ENCODE measurements around the gene CTDNEP1. TPM values are rescaled to one million over a fixed set of nuclear protein-coding genes. Genes with fewer than 3 reads are reported as not detected.

The CTDNEP1 gene
- total RNA-seq, 1 donor from 2014 or later: 181 TPM

DNA sequence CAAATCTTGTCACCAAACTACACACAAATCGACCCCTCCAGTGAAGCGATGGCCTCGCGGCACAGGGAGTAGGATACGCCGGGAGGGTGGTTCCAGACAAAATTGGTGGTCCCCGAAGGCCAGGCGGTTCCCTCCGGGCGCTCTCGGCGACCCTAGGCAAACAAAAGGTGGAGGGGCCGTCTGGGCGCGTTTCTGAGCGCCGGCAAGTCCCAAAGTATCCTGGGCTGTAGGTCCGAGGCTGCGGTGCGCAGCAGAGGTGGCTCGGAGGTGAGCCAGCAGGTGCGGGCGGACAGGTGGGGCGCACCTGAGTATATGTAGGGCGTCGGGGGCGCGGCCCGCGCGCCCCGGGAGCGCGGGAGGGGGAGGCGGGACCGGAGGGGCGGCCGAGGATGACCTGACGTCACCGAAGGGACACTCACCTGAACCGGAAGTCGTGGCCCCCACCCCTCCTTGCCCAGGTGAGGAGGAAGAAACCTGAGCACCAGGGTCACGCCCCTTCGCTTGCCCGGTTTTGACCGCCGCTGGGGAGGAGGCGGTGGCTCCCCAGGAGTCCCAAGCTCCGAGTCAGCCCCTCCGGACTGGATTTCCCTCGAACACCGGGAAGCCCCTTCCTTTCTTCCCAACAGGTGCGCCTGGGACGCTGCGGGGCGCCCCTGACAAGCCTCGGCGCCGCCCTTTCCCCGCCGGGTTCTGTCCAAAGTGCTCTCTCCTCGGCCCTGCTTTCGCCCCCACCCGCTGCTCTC is 10.8 kb upstream of the CTDNEP1 start, which contains the start of gene CLDN7:
Gene CLDN7 (minus strand): TSS at position 287 of the 743 bp plus-strand sequence. CDS start 435 bp downstream, outside the sequence.
- intact Hi-C loops (cut with micrococcal nuclease): no loop called here
- no peaks in the 10 kb centered on the region for H3K9me3 Mint-ChIP-seq

DNA sequence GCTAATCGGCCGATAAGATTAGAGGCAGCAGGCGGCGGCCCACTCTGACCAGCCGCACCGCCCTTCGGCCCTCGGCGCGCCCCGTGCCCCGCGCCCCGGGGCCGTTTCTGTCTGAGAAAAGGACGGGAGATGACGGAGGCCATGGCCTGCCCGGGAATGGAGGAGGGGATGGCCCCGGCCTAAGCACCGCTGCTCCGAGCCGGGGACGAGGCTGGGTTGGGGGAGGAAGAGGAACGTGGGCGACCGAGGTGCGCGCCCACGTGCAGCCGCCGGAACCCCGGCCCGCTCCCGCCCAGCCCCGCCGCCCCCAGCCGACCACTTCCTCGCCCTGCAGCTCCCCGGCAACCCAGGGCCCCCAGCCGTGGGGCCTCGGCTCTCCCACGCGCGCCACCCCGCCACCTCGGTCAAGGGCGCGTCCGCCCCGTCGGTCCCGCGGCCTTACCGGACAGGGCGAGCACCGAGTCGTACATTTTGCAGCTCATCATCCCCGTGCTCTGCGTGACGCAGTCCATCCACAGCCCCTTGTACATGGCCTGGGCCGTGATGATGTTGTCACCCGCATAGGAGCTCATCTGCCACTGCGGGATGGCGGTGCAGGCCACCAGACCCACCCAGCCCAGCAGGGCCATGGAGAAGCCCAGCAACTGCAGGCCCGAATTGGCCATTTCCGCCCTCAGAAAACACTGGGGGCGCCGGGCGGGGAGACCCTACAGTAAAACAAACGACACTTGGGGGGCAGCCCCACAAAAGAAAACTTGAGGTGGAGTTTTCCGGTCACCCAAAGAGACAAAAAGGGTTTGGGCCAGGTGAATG is 10.1 kb upstream of the CTDNEP1 start:
- Mint-ChIP-seq H3K4me1 (ENCODE audit: low read depth) (peaks cover 16% of the 10 kb centered on the region), H3K4me3 (ENCODE audit: low read depth) (peak overlapping the region; percentile 62), H3K27me3 (ENCODE audit: low read depth) (peaks cover 26% of the 10 kb centered on the region), H3K27ac (peak overlapping the region; percentile 55), H3K9me3 (no peaks in the 10 kb centered on the region), H3K36me3 (ENCODE audit: low read depth) (peaks cover 24% of the 10 kb centered on the region)
- intact Hi-C loops (cut with micrococcal nuclease): no loop called here
- no peak for DNase-seq (ENCODE audit: low spot score)

More for the DNA sequence above, 10.8 kb upstream of the CTDNEP1 start, which contains the start of gene CLDN7:
- no peak for DNase-seq (ENCODE audit: low spot score)
- peaks cover 29% of the 10 kb centered on the region for H3K27me3 Mint-ChIP-seq (ENCODE audit: low read depth)
- peak within 1 kb of the TSS; percentile 55 for H3K27ac Mint-ChIP-seq
- H3K36me3 Mint-ChIP-seq (ENCODE audit: low read depth): peaks cover 16% of the 10 kb centered on the region
- peaks cover 16% of the 10 kb centered on the region for H3K4me1 Mint-ChIP-seq (ENCODE audit: low read depth)
- H3K4me3 Mint-ChIP-seq (ENCODE audit: low read depth): peak within 1 kb of the TSS; percentile 62

DNA sequence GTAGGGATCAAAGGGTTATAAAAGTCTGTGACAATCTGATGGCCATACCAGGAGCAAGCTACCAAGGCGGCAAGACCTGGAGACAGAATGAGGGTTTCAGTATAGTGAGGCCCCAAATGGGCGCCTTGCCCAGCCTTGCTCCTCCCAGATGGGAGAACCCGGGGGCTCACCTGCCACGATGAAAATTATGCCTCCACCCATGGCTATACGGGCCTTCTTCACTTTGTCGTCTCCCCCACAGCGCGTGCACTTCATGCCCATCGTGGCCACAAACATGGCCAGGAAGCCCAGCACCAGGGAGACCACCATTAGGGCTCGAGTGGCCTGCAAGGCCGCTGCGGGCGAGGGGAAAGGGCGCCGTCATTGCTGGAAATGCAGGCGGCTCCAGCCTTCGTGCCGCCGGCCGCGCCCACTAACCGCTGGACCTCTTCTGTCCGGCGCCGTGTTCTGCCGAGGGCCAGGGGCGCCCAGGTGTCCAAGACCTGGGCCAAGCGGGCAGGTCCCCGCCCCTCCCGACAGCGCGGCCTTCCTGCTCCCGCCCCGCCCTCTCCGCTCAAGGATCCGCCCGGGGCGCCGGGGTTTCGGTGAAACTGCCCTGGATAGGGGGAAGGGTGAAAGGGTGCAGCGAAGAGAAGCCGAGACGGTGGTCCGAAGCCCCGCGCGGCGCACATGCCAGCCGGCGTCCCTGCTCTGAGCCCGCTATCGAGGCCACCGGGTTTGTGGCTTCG is 9.3 kb upstream of the CTDNEP1 start:
- Mint-ChIP-seq H3K36me3 (ENCODE audit: low read depth) (peaks cover 28% of the 10 kb centered on the region), H3K9me3 (no peaks in the 10 kb centered on the region), H3K27ac (no peak overlapping the region), H3K27me3 (ENCODE audit: low read depth) (peaks cover 25% of the 10 kb centered on the region), H3K4me1 (ENCODE audit: low read depth) (peaks cover 16% of the 10 kb centered on the region), H3K4me3 (ENCODE audit: low read depth) (peak overlapping the region; percentile 26)
- intact Hi-C loops (cut with micrococcal nuclease): no loop called here
- DNase-seq (ENCODE audit: low spot score): no peak

DNA sequence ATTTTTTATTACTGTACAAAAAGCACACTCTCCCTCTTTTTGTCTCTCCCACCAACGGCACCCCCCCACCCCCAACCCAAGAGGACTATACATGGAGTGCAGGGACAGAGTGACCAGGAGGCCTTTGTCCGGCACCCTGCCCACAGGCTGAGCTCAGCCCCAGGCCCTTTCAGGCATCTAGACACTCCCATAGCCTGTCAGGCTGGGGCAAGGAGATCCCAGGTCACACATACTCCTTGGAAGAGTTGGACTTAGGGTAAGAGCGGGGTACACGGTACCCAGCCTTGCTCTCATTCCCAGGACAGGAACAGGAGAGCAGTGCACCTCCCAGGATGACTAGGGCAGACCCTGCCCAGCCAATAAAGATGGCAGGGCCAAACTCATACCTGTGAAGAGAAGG is 8.6 kb upstream of the CTDNEP1 start:
- H3K27me3 Mint-ChIP-seq (ENCODE audit: low read depth): peaks cover 25% of the 10 kb centered on the region
- DNase-seq (ENCODE audit: low spot score): no peak
- H3K36me3 Mint-ChIP-seq (ENCODE audit: low read depth): peaks cover 28% of the 10 kb centered on the region
- peak overlapping the region; percentile 17 for H3K4me3 Mint-ChIP-seq (ENCODE audit: low read depth)
- H3K27ac Mint-ChIP-seq: no peak overlapping the region
- intact Hi-C loops (cut with micrococcal nuclease): no loop called here
- no peaks in the 10 kb centered on the region for H3K9me3 Mint-ChIP-seq
- peaks cover 16% of the 10 kb centered on the region for H3K4me1 Mint-ChIP-seq (ENCODE audit: low read depth)

DNA sequence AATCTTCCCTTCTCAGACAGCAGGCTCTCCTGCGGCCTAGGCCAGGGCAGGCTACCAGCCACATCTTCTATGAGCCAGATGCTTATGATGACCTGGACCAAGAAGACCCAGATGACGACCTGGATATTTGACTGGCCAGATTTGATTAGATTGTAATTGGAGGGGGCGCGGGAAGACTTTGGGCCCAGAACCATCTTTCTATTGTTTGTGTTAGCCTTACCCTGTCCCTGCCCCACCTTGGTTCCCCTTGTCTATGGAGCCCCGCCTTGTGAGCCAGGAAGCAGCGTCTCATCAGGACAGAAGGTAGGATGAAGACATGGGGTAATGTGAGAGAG is 8.0 kb upstream of the CTDNEP1 start:
- no peak for DNase-seq (ENCODE audit: low spot score)
- Mint-ChIP-seq H3K27me3 (ENCODE audit: low read depth) (peaks cover 25% of the 10 kb centered on the region), H3K4me3 (ENCODE audit: low read depth) (no peak overlapping the region), H3K36me3 (ENCODE audit: low read depth) (peaks cover 34% of the 10 kb centered on the region), H3K9me3 (no peaks in the 10 kb centered on the region), H3K27ac (no peak overlapping the region), H3K4me1 (ENCODE audit: low read depth) (peaks cover 20% of the 10 kb centered on the region)
- intact Hi-C loops (cut with micrococcal nuclease): no loop called here

DNA sequence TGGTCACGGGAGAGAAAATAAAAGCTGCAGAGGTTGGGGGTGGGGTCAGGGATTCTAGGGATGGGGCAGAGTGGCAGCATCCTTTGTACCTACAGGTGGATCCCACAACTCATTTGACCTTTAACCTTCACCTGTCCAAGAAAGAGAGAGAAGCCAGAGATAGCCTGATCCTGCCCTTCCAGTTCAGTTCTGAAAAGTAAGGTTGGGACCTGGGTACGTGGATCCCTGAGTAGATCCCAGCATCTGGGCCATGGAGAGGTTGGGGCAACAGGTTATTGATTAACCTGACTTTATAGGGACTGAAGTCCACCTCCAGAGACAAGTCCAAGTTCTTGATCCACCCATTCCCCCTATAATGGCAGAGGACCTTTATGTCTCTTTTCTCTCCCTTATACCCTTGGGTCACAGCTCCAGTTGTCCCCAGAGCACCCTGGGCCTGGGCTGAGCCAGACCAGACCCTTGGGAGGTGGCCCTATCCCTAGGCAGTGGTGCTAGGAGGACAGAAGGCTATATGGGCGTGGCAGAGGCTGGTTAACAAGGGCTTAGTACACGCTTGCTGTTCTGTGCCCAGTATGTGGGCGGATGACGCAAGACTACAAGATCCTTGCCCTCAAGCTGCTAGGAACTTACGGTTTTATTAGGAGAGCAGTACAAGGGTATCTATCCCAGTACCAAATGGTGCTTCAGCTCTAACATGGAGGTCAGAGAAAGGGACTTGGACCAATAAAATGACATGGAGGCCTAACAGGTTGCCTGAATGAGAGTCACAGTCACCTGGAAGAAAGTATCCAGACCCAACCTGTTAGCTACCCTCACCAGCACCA is 7.4 kb upstream of the CTDNEP1 start:
- Mint-ChIP-seq H3K4me1 (ENCODE audit: low read depth) (peaks cover 21% of the 10 kb centered on the region), H3K27me3 (ENCODE audit: low read depth) (peaks cover 19% of the 10 kb centered on the region), H3K36me3 (ENCODE audit: low read depth) (peaks cover 40% of the 10 kb centered on the region), H3K27ac (no peak overlapping the region), H3K4me3 (ENCODE audit: low read depth) (no peak overlapping the region), H3K9me3 (no peaks in the 10 kb centered on the region)
- intact Hi-C loops (cut with micrococcal nuclease): no loop called here
- DNase-seq (ENCODE audit: low spot score): no peak

DNA sequence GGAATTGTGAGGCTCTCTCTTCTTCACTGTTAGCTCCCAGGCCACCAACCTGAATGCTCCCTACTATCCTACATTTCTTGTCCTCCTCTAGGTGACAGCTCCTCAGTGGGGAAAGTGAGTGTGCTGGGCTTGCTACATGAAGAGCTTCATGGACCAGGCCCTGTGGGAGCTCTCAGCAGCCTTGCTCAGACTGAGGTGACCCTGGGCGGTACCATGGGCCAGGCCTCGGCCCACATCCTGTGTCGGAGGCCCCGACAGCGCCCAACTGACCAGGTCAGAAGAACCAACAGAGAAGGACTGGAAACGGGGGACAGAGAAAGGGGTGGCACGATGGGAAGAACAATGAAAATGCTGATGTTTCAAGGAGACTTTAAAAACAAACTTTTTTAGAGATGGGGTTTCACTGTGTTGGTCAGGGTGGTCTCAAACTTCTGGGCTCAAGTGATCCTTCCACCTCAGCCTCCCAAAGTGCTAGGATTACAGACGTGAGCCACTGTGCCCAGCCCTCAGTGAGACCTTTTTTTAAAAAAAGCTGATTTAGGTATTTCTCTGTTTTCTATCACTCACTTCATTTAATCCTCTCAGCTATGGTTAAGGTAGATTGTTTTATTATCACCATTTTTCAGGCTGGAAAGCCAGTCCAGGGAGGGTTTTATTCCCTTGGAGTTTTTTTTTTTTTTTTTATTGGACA is 5.4 kb upstream of the CTDNEP1 start:
- H3K4me3 Mint-ChIP-seq (ENCODE audit: low read depth): no peak overlapping the region
- no peak overlapping the region for H3K27ac Mint-ChIP-seq
- H3K9me3 Mint-ChIP-seq: no peaks in the 10 kb centered on the region
- no peak for DNase-seq (ENCODE audit: low spot score)
- peaks cover 3% of the 10 kb centered on the region for H3K27me3 Mint-ChIP-seq (ENCODE audit: low read depth)
- H3K4me1 Mint-ChIP-seq (ENCODE audit: low read depth): peaks cover 18% of the 10 kb centered on the region
- peaks cover 53% of the 10 kb centered on the region for H3K36me3 Mint-ChIP-seq (ENCODE audit: low read depth)
- intact Hi-C loops (cut with micrococcal nuclease): no loop called here

DNA sequence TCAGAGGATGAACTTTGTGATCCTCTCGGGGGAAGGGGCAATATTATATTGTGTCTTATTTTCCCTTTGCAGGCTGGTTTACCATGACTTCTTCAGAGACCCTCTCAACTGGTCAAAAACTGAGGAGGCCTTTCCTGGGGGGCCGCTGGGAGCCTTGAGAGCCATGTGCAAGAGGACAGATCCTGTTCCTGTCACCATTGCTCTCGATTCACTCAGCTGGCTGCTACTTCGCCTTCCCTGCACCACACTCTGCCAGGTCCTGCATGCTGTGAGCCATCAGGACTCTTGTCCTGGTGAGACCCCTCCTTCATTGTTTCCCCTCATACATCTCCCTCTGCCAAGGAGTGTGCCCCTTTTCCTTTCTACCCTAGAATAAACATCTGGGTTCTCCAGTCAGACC is 3.0 kb upstream of the CTDNEP1 start:
- Mint-ChIP-seq H3K36me3 (ENCODE audit: low read depth) (peaks cover 63% of the 10 kb centered on the region), H3K4me1 (ENCODE audit: low read depth) (peaks cover 24% of the 10 kb centered on the region), H3K4me3 (ENCODE audit: low read depth) (no peak overlapping the region), H3K27ac (no peak overlapping the region), H3K9me3 (no peaks in the 10 kb centered on the region), H3K27me3 (ENCODE audit: low read depth) (no peaks in the 10 kb centered on the region)
- no peak for DNase-seq (ENCODE audit: low spot score)
- intact Hi-C loops (cut with micrococcal nuclease): no loop called here

DNA sequence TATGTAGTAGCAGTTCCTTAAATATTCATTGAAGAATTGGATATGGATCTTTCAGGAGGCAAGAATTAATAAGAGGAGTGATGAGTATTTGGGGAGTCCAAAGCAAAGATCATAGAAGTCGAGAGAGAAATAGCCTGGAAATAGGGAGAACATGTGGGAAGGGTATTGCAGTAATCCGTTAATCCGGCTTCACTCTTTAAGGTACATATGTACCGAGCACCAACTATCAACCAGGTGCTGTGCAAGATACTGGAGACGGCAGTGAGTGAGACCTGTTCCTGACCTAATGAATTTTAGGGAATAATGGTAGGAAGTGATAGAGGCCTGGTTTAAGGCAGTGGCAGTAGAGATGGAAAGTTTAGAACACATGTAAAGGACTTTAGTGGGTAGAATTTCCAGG is 1.5 kb upstream of the CTDNEP1 start:
- peak overlapping the region; percentile 98 for H3K27ac Mint-ChIP-seq
- H3K9me3 Mint-ChIP-seq: no peaks in the 10 kb centered on the region
- H3K4me1 Mint-ChIP-seq (ENCODE audit: low read depth): peaks cover 33% of the 10 kb centered on the region
- peaks cover 55% of the 10 kb centered on the region for H3K36me3 Mint-ChIP-seq (ENCODE audit: low read depth)
- intact Hi-C loops (cut with micrococcal nuclease): loop anchor here (2.0 kb wide), 1 partner anchor 44 kb away; no protein-coding TSS in a partner anchor
- no peak for DNase-seq (ENCODE audit: low spot score)
- H3K4me3 Mint-ChIP-seq (ENCODE audit: low read depth): peak overlapping the region; percentile 92
- no peaks in the 10 kb centered on the region for H3K27me3 Mint-ChIP-seq (ENCODE audit: low read depth)

DNA sequence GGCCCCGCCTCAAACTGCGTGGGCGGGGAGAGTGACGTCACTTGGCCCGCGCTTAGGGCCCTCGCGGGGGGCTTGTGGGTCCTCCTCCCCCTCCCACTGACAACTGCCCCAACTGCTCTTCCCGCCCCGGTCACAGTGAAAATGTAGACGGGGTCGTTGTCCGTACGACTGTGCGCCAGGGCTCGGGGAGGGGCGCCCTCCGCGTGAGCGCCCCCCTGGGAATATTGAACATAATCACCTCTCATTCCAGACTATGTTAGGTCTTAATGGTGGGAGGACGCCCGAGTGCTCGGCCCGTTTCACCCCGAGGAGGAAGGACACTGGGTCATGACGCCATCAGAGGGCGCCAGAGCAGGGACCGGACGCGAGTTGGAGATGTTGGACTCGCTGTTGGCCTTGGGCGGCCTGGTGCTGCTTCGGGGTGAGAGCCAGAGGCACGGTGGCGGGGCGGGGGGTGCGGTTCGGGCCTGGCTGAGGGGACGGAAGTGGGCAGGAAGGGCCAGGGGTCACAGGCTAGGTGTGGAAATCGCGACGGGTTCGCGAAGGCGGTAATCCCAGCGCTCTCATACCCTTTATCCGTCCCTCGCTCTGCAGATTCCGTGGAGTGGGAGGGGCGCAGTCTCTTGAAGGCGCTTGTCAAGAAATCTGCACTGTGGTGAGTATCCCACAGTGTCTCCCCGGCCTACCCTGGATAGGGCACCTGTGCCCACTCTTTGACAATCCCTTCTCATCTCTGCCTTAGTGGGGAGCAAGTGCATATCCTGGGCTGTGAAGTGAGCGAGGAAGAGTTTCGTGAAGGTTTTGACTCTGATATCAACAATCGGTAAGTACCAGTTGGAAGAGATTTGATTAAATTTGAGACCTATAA is 876 bp upstream of the CTDNEP1 start, which contains the start of gene ELP5:
Gene ELP5 (plus strand): TSS at position 40 of the 868 bp plus-strand sequence. CDS start 336 bp downstream, at position 376.
- Mint-ChIP-seq H3K9me3 (no peaks in the 10 kb centered on the region), H3K27ac (peak within 1 kb of the TSS; percentile 98), H3K27me3 (ENCODE audit: low read depth) (no peaks in the 10 kb centered on the region), H3K4me3 (ENCODE audit: low read depth) (peak within 1 kb of the TSS; percentile 92), H3K36me3 (ENCODE audit: low read depth) (peaks cover 54% of the 10 kb centered on the region), H3K4me1 (ENCODE audit: low read depth) (peaks cover 33% of the 10 kb centered on the region)
- DNase-seq (ENCODE audit: low spot score): peak; percentile 88
- intact Hi-C loops (cut with micrococcal nuclease): loop anchor here (1.0 to 2.0 kb wide), 5 partner anchors 10 to 231 kb away; partner anchors contain the start of genes EIF5A, GABARAP and SLC2A4
